PC-3 (cell line): ENCODE results near the gene PLLP. TPM values are rescaled to one million over a fixed set of nuclear protein-coding genes. Genes with fewer than 3 reads are reported as not detected.

Source experiments
- ATAC-seq: fragments of 200-7000 bp; cut with Tn5 transposase; 2 replicates; pipeline ENCODE4 v1.9.1; 2020; ENCODE audit warnings: mild to moderate bottlenecking, moderate library complexity
- Bru-seq: library from RNA; stranded (reverse); fragments of 400-500 nt; gene quantifications from one replicate; lab custom pipeline; 2021; lab: Mats Ljungman, UMichigan
- BruChase-seq, 2 experiments: library from RNA; stranded (reverse); fragments of 400-500 nt; gene quantifications; one replicate each; lab custom pipeline; 2021; lab: Mats Ljungman, UMichigan
- BruUV-seq: library from RNA; stranded (reverse); fragments of 400-500 nt; replicated peaks from 2 replicates; lab custom pipeline; 2021; lab: Mats Ljungman, UMichigan
- CTCF ChIA-PET: fragments of 300-600 bp; sonication (Branson Sonifier 250); formaldehyde crosslinking; loops from one replicate; lab custom pipeline; 2022; ENCODE audit warnings: antibody characterized with exemption; lab: Charles Lee
- POLR2A ChIA-PET: fragments of 300-600 bp; sonication (Branson Sonifier 250); formaldehyde crosslinking; loops from one replicate; lab custom pipeline; 2022; ENCODE audit warnings: antibody characterized with exemption; ENCODE audit not compliant: unreplicated experiment; lab: Charles Lee
- DNase-seq: peaks from one replicate; pipeline ENCODE4 v3.0.0-alpha.2; 2015
- H2AFZ ChIP-seq: fragments of 300-600 bp; sonication (generic); 2 replicates; pipeline ENCODE4 v1.6.0; 2016; ENCODE audit warnings: antibody characterized with exemption, low read length
- H3F3A ChIP-seq: fragments of 300-600 bp; sonication (generic); one replicate; pipeline ENCODE4 v1.6.0; 2017; ENCODE audit warnings: antibody characterized with exemption, low read length, control low read depth, mild to moderate bottlenecking; ENCODE audit not compliant: unreplicated experiment
- H3K27ac ChIP-seq: fragments of 300-600 bp; sonication (generic); 2 replicates; pipeline ENCODE4 v1.5.1; 2016; ENCODE audit warnings: mild to moderate bottlenecking, low read length
- H3K27me3 ChIP-seq: fragments of 300-600 bp; sonication (generic); 2 replicates; pipeline ENCODE4 v1.6.1; 2016; ENCODE audit warnings: low read length, mixed read lengths
- H3K36me3 ChIP-seq: fragments of 300-600 bp; sonication (generic); 2 replicates; pipeline ENCODE4 v1.6.1; 2016; ENCODE audit warnings: low read depth, mixed run types, low read length, mixed read lengths
- H3K4me1 ChIP-seq: fragments of 300-600 bp; sonication (generic); 2 replicates; pipeline ENCODE4 v1.5.1; 2016; ENCODE audit warnings: low read length; ENCODE audit not compliant: insufficient read depth
- H3K4me2 ChIP-seq: fragments of 300-600 bp; sonication (generic); 2 replicates; pipeline ENCODE4 v1.6.0; 2016; ENCODE audit warnings: low read length
- H3K4me3 ChIP-seq: fragments of 300-600 bp; sonication (generic); 2 replicates; pipeline ENCODE4 v1.5.1; 2016; ENCODE audit warnings: mild to moderate bottlenecking, low read length, mixed read lengths
- H3K79me2 ChIP-seq: fragments of 300-600 bp; sonication (generic); 2 replicates; pipeline ENCODE4 v1.6.1; 2017; ENCODE audit warnings: low read length, mixed read lengths
- H3K9ac ChIP-seq: fragments of 300-600 bp; sonication (generic); 2 replicates; pipeline ENCODE4 v1.6.0; 2016; ENCODE audit warnings: mild to moderate bottlenecking, low read length
- H3K9me2 ChIP-seq: fragments of 300-600 bp; sonication (generic); replicated peaks from 2 replicates; pipeline ENCODE4 v1.6.1; 2016; ENCODE audit warnings: mixed run types, low read length, mixed read lengths
- H3K9me3 ChIP-seq: fragments of 300-600 bp; sonication (generic); 2 replicates; pipeline ENCODE4 v1.6.1; 2016; ENCODE audit warnings: low read length, mixed read lengths
- H4K20me1 ChIP-seq: fragments of 300-600 bp; sonication (generic); 2 replicates; pipeline ENCODE4 v1.6.1; 2016; ENCODE audit warnings: low read length, mixed read lengths
- EZH2 ChIP-seq: fragments of 300-600 bp; sonication (generic); IDR thresholded peaks from one replicate; pipeline ENCODE4 v1.6.1; 2017; ENCODE audit warnings: antibody characterized with exemption, mild to moderate bottlenecking, low read length; ENCODE audit not compliant: unreplicated experiment
- EZH2phosphoT487 ChIP-seq: fragments of 300-600 bp; sonication (generic); IDR thresholded peaks from 2 replicates; pipeline ENCODE4 v1.6.1; 2018; ENCODE audit warnings: mild to moderate bottlenecking, antibody characterized with exemption, low read length, borderline replicate concordance
- intact Hi-C: fragments of 100-400 bp; cut with micrococcal nuclease; formaldehyde crosslinking; loops from 2 replicates; pipeline ENCODE4 v1.9.0; 2023
- long read RNA-seq: library from polyadenylated mRNA; unstranded; transcript quantifications from one replicate; pipeline ENCODE4 v2.0.0, GENCODE V29; 2021; ENCODE audit not compliant: unreplicated experiment
- total RNA-seq: library from RNA; depleted of rRNA; stranded (reverse); fragments of >200 nt; gene quantifications from 2 replicates; pipeline ENCODE4 v1.2.3, GENCODE V29; 2014; rRNA removed
- TF ChIP-seq, protein P1 (sequence below): fragments of 300-600 bp; sonication (generic); conservative IDR thresholded peaks from 2 replicates; pipeline ENCODE4 v1.5.1; 2017; ENCODE audit warnings: antibody characterized with exemption, low read depth, mild to moderate bottlenecking, low read length

The PLLP gene, protein sequence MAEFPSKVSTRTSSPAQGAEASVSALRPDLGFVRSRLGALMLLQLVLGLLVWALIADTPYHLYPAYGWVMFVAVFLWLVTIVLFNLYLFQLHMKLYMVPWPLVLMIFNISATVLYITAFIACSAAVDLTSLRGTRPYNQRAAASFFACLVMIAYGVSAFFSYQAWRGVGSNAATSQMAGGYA
- total RNA-seq (0.35 and 1.6 TPM in 2 replicates), Bru-seq, nascent RNA (percentile 35 among the genes with signal in this experiment), BruChase-seq, experiment 1, labeled RNA remaining after a 6-hour chase (percentile 26 among the genes with signal in this experiment), BruChase-seq, experiment 2, labeled RNA remaining after a 2-hour chase (percentile 31 among the genes with signal in this experiment)
- long read RNA-seq, transcript PLLP-201 (4 exons, 1,512 nt) = major isoform, 10 of 17 reads
- long read RNA-seq, partial matches to known transcripts = 0 of 17 reads
- long read RNA-seq, other reads (novel, unspliced or antisense) = 6 of 17 reads

DNA sequence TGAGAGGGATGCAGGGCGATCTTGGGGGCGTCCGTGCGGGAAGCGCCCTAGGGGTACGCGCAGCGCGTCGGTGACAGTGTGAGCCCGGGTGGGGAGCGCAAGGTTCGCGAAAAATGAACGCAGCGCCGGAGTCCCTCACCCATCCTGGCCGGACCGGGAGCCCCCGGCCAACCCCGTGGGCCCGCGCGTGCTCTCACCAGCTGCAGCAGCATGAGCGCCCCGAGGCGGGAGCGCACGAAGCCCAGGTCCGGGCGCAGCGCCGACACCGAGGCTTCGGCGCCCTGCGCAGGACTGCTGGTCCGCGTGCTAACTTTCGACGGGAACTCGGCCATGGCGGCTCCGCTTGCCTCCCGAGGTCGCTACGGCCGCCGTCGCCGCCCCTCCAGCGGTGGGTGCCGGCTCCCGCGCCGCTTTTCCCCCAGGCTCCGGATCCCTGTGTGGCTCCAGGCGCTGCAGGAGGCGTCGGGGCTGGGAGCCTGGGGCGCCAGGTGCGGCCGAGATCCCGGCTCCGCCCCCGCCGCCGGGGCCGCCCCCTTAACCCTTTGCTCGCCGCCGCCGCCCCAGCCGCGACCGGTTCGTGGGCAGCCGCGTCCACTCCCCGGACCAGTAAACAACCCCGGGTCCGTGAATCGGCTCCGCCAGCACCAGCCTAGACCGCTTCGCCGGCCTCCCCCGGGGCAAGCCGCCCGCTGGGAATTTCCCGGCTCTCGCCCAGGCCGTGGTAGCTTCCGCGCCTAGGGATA, at the start of gene PLLP:
PLLP (minus strand) TSS at position 464 of the 743 bp plus-strand sequence; CDS start at position 332, 132 bp downstream.
- POLR2A ChIA-PET = no interaction called here
- no peaks in the 10 kb centered on the region for H3K79me2 ChIP-seq
- intact Hi-C loops = no loop called here

DNA sequence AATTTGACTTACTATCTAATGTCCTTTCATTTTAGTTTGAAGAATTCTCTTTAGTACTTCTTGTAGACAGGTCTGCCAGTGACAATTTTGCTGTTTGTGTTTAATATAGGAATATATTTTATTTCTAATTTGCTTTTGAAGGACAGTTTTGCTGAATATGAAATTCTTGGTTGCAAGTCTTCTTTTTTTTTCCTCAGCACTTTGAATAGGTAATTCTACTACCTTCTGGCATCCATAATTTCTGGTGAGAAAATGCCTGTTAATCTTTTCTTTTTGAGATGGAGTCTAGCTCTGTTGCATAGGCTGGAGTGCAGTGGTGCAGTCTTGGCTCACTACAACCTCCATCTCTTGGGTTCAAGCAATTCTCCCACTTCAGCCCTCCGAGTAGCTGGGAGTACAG, 48.9 kb upstream of the PLLP start:
- Histone ChIP-seq H3K27me3 (no peaks in the 10 kb centered on the region), H3K9me3 (no peaks in the 10 kb centered on the region), H3K4me2 (no peak overlapping the region), H3K4me3 (no peak overlapping the region), H3K9ac (no peak overlapping the region), H3K9me2 (no peaks in the 10 kb centered on the region), H3K36me3 (no peaks in the 10 kb centered on the region), H3K27ac (no peak overlapping the region), H3F3A (no peaks in the 10 kb centered on the region), H3K4me1 (no peaks in the 10 kb centered on the region), H3K79me2 (no peaks in the 10 kb centered on the region), H4K20me1 (no peaks in the 10 kb centered on the region), H2AFZ (no peak overlapping the region)
- TF ChIP-seq EZH2 = no peak
- DNase-seq = no peak
- CTCF ChIA-PET = no interaction called here
- POLR2A ChIA-PET = no interaction called here
- intact Hi-C loops = no loop called here
- BruUV-seq = no TSS peak
- no peak for ATAC-seq

More for the DNA sequence above, at the start of gene PLLP:
- peak within 1 kb of the TSS; percentile 72 for H3K4me3 ChIP-seq
- no peak within 1 kb of the TSS for H3K9ac ChIP-seq
- H3K9me3 ChIP-seq = no peaks in the 10 kb centered on the region
- DNase-seq (peak; percentile 30), ATAC-seq (peak; percentile 58)
- BruUV-seq = no TSS peak
- H4K20me1 ChIP-seq = no peaks in the 10 kb centered on the region
- no peak for TF ChIP-seq EZH2phosphoT487
- TF ChIP-seq EZH2 = no peak
- TF ChIP-seq, protein P1, sequence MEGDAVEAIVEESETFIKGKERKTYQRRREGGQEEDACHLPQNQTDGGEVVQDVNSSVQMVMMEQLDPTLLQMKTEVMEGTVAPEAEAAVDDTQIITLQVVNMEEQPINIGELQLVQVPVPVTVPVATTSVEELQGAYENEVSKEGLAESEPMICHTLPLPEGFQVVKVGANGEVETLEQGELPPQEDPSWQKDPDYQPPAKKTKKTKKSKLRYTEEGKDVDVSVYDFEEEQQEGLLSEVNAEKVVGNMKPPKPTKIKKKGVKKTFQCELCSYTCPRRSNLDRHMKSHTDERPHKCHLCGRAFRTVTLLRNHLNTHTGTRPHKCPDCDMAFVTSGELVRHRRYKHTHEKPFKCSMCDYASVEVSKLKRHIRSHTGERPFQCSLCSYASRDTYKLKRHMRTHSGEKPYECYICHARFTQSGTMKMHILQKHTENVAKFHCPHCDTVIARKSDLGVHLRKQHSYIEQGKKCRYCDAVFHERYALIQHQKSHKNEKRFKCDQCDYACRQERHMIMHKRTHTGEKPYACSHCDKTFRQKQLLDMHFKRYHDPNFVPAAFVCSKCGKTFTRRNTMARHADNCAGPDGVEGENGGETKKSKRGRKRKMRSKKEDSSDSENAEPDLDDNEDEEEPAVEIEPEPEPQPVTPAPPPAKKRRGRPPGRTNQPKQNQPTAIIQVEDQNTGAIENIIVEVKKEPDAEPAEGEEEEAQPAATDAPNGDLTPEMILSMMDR = no peak
- no peak within 1 kb of the TSS for H3K27ac ChIP-seq
- H3K9me2 ChIP-seq = no peaks in the 10 kb centered on the region
- H3K27me3 ChIP-seq = no peaks in the 10 kb centered on the region
- H2AFZ ChIP-seq = peak within 1 kb of the TSS; percentile 87
- no peaks in the 10 kb centered on the region for H3F3A ChIP-seq
- no peaks in the 10 kb centered on the region for H3K36me3 ChIP-seq
- peak within 1 kb of the TSS; percentile 83 for H3K4me2 ChIP-seq
- CTCF ChIA-PET = no interaction called here
- H3K4me1 ChIP-seq = peaks cover 12% of the 10 kb centered on the region

DNA sequence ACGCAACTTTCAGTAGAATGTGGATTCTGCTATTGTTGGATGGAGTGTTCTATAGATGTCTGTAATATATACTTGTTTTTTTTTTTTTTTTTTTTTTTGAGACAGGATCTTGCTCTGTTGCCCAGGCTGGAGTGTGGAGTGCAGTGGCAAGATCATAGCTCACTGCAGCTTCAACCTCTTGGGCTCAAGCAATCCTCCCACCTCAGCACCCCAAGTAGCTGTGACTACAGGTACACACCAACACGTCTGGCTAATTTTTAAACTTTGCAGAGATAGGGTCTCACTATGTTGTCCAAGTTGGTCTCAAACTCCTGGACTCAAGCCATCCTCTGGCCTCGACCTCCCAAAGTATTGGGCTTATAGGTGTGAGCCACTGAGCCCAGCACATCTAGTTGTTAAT, 46.9 kb upstream of the PLLP start:
- no peak overlapping the region for H3K9ac ChIP-seq
- no peak for ATAC-seq
- no peak overlapping the region for H3K4me2 ChIP-seq
- H2AFZ ChIP-seq = no peak overlapping the region
- no peaks in the 10 kb centered on the region for H3K27me3 ChIP-seq
- intact Hi-C loops = no loop called here
- no peaks in the 10 kb centered on the region for H4K20me1 ChIP-seq
- CTCF ChIA-PET = no interaction called here
- DNase-seq = no peak
- no peaks in the 10 kb centered on the region for H3K36me3 ChIP-seq
- TF ChIP-seq EZH2 (no peak), EZH2phosphoT487 (no peak)
- TF ChIP-seq, protein P1 = no peak
- H3K9me2 ChIP-seq = no peaks in the 10 kb centered on the region
- no peaks in the 10 kb centered on the region for H3F3A ChIP-seq
- POLR2A ChIA-PET = no interaction called here
- H3K4me1 ChIP-seq = no peaks in the 10 kb centered on the region
- H3K27ac ChIP-seq = no peak overlapping the region
- no TSS peak for BruUV-seq
- no peak overlapping the region for H3K4me3 ChIP-seq
- no peaks in the 10 kb centered on the region for H3K9me3 ChIP-seq
- no peaks in the 10 kb centered on the region for H3K79me2 ChIP-seq
